HG02678 (cell line): ENCODE results near the gene RANBP10.

Experiments used
- ATAC-seq: cut with Tn5 transposase; IDR thresholded peaks from one replicate; pipeline ENCODE4 v1.9.1; 2021; ENCODE audit warnings: mild to moderate bottlenecking, moderate library complexity; ENCODE audit not compliant: unreplicated experiment

Gene RANBP10

GRCh38 chr16:67749436-67750078, 56.8 kb downstream of the RANBP10 start:
- no peak for ATAC-seq

GRCh38 chr16:67748834-67749233, 57.5 kb downstream of the RANBP10 start:
- ATAC-seq, result no peak

GRCh38 chr16:67746846-67747245, 59.5 kb downstream of the RANBP10 start:
- no peak for ATAC-seq

- ATAC-seq, result no peak
These were observed 65.2 kb downstream of the RANBP10 start for GRCh38 chr16:67741118-67741517.

GRCh38 chr16:67740391-67740790, 66.0 kb downstream of the RANBP10 start:
- no peak for ATAC-seq

- ATAC-seq, result no peak
These were observed 69.5 kb downstream of the RANBP10 start for GRCh38 chr16:67736858-67737257.

- ATAC-seq, result no peak
These were observed 71.6 kb downstream of the RANBP10 start for GRCh38 chr16:67734731-67735201.

GRCh38 chr16:67733734-67734470, 72.5 kb downstream of the RANBP10 start:
- no peak for ATAC-seq

- no peak for ATAC-seq
These were observed 74.6 kb downstream of the RANBP10 start for GRCh38 chr16:67731753-67732095.

- no peak for ATAC-seq
These were observed 75.1 kb downstream of the RANBP10 start for GRCh38 chr16:67731071-67731752.

GRCh38 chr16:67730326-67730725, 76.0 kb downstream of the RANBP10 start:
- ATAC-seq, result no peak

- no peak for ATAC-seq
These were observed 76.6 kb downstream of the RANBP10 start for GRCh38 chr16:67729636-67730248.

- no peak for ATAC-seq
These were observed 78.6 kb downstream of the RANBP10 start for GRCh38 chr16:67727521-67728485.

GRCh38 chr16:67726106-67727034, 80.0 kb downstream of the RANBP10 start:
- no peak for ATAC-seq

GRCh38 chr16:67723911-67724305, 82.5 kb downstream of the RANBP10 start:
- ATAC-seq, result no peak

- ATAC-seq, result no peak
These were observed 83.0 kb downstream of the RANBP10 start for GRCh38 chr16:67723151-67723910.

- no peak for ATAC-seq
These were observed 86.1 kb downstream of the RANBP10 start for GRCh38 chr16:67720236-67720635.

GRCh38 chr16:67719778-67720144, 86.6 kb downstream of the RANBP10 start:
- peak; percentile 11 for ATAC-seq
